Right kidney (tissue), 1 donor: ENCODE results near the gene PRIM2.
"Not testable (repeated sequence)": the region's sequence is repeated elsewhere in the genome, so short reads cannot be mapped to it uniquely, and the experiment has no call there.

ENCODE experiments used
- DNase-seq: peaks from one replicate; pipeline ENCODE4 v3.0.0-alpha.2; 2016

The PRIM2 gene

DNA sequence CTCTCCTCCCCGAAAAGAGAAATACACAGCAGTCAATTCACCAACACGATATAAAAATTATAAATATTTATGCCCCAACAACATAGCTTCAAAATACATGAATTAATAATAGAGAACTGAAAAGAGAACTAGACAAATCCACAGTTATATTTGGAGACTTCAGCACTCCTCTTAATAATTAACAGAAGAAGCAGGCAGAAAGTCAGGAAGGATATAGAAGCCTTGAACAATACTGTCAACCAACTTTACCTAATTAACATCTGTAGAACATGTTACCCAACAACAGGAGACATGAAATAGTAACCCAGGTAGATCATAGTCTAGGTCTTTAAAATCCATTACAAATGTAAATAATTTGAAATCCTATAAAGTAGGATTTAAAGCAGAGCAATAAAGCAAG lies 293.2 kb downstream of the PRIM2 start:
- not testable (repeated sequence) for DNase-seq

DNA sequence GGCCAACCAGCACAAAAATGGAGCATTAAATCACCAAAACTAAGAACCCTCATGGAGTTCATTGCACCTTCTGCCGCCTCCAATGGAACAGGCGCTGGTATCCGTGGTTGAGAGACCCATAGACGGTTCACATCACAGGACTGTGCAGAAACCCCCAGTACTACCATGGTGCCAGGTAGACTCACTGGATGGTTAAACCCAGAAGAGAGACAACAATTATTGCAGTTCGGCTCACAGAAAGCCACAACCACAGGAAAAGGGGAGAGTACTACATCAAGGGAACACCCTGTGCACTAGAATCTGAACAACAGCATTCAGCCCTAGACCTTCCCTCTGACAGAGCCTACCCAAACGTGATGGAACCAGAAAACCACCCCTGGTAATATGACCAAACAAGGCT lies 301.5 kb downstream of the PRIM2 start:
- not testable (repeated sequence) for DNase-seq

DNA sequence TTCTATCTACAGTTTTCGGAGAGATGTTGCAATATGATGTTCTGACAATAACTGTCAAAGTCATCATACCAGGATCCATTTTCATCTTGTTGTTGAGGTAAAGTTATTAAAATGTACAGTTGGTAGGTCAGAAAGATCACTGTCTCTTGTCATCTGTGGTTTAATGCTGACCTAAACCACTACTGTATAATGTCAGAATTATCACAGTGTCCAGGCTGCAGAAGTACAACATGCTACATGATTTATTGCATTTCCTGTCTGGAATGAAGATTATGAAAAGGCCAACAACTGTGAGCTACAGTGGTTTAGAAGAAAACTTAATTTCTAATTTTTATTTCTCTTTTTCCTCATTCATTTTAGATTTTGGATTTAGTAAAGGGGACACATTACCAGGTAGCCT lies 314.3 kb downstream of the PRIM2 start:
- DNase-seq, result not testable (repeated sequence)

DNA sequence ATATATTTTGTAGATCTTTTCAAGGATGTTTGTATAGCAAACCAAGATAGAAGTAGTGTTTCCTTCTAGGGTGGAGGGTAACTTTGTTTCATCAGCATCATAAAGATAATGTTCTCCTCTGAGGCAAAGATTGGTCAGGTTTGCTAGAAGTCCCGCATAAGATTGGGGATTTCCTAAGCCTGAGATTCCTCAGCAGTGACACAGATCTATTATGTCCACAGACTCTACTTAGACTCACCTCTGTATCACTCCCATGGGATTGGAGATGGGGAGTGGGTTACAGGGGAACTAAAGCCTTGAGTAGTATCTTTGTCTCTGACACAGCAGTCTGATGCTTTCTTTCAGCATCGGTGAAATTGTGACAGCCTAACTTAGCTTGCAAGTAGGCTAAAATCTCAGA lies 341.1 kb downstream of the PRIM2 start:
- not testable (repeated sequence) for DNase-seq

DNA sequence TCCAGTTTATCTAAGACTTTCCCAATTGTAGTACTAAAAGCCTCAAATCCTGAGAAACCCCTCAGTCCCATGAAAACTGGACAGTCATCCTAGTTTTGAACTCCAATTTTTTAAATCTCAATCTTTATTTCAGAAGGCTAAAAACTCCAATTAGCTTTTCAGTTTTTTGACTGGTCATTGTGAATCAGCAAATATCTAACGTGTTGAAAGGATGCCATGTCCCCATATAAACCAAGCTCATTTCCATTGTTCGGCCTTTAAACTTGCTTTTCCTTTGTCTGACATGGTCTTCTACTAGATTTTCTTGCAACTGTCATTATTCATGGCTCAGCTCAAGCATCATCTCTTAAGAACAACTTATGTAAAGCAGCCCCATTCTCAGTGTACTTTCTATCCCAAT lies 342.4 kb downstream of the PRIM2 start:
- DNase-seq, result not testable (repeated sequence)

DNA sequence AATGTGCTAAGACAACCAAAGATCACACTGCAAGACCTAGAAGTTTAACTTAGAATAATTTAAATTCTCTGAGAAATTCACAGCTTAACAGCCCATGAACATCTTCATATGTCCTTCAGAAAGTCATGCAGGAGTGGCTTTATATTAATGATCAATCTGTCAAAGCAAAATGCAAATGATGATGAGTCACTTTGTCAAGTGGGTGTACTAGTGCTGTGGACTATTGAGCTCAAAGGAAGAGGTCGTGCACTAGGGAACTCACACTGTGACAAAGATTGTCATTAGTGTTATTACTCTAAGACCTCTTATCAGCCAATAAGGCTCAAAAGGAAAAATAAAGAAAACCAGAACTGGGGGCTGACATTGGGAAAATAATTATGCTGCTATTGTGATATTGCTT lies 343.5 kb downstream of the PRIM2 start:
- not testable (repeated sequence) for DNase-seq

DNA sequence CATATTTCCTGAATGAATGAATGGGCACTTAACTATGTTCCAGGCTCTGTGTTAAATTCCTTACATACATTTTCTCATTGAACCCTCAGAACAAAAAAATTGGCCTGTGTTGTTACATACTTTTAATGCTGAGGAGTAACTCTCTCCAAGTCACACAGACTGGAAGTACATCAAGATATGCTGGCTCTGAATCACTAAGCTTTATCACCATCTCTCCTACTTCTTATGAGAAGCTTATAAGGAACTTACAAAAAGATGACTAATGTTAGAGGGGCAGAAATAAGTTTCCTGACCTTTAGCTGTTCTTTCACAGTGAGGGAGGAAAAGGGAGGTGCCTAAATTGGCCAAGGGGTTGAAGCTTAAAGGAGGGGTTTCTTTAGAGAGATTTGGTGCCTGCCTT lies 350.7 kb downstream of the PRIM2 start:
- DNase-seq, result not testable (repeated sequence)

DNA sequence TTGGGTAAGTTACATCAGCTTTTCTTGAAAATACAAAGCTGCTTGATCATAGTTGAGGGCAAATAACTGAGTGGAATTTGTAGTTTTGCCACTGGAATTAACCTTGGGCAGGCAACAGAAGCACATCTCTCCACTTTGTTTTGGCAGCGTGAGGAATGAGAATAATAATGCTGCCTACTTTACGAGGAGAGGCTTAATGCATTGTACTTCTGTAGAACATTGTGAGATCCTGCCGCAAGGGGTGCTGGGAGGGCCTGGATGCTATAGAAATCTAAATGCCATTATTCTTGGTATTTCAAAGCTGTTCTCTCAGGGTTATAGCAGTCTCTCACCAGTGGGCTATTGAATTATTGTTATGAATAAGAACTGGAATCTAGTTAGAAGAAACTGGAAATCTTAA lies 353.8 kb downstream of the PRIM2 start:
- not testable (repeated sequence) for DNase-seq

DNA sequence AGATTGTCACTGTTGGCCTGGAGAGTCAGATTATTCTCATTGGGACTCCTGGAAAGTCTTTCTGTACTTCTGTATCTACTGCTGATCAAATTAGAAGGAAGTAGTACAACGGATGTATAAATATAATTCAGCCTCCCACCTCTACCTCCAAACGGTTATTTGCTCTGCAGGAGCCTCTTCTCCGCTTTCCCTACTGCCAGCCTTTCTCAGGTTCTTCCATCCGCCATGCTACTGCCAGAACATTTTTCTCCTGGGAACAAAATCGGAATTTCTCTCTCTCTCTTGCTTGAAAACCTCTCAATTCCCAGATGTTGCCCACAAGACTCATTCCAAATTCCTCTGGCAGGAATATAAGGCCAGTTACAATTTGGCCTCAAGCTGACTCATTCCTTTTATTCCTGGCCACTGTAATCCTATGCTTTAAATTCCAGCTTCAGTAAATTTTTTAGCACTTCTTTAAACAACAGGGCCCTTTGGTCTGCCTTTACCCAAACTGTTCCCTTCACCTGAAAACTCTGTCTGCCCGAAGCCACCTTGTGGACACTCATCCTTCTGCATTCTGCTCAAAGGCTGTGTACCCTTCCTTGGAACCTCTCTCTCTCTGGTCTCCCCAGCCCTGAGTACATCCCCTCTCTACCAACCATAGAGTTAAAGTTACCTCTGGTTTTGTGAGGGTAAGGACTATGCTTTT lies 354.7 kb downstream of the PRIM2 start:
- DNase-seq, result not testable (repeated sequence)

DNA sequence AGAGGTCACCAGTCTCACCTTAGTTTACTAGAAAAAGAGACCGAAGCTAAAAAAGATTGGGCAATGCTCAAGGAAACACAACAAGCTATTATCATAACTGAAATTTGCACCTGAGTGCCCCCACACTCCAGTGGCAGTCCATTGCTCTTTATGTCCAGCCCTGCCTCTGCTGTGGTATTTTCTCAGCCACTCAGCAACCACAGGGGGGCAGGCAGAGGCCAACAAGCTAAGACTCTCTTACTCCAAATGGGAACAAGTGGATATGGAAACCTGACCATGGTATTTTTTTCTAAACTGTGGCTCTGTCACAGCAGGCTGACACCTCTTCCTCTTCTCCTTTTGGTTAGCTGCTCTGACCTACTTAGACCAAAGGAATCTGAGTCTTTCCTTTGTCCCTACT lies 355.9 kb downstream of the PRIM2 start:
- DNase-seq, result not testable (repeated sequence)

DNA sequence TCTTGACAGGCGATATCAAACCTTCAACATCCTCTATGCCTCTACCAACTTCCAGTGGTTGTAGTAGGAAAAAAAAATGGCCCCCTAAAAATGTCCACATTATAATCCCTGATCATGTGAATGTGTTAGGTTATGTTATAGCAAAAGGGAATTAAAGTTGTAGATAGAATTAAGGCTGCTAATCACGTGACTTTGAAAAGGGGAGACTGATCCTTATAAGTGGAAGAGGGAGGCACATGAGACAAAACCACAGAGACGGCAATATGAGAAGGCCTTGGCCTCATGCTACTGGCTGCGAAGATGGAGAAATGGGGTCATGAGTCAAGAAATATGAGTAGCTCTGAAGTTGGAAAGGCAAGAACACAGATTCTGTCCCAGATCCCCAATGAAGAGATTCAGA lies 358.0 kb downstream of the PRIM2 start:
- not testable (repeated sequence) for DNase-seq

DNA sequence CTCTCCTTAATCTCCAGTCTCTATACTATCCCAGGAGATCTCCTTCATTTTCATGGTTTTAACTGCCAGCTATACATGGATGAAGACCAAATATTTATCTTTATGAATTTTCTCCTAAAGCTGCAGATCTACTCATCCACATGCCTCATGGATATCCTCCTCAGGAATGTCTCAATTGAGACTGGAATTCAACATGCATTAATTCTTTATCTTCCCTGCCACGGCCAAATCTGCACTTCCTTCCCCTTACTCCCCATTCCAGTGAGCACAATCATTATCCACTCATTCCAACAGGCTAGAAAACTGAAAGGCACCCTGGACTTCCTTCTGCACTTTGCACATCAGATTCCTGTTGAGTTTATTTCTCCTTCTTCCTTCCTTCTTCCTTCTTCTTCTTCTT lies 379.0 kb downstream of the PRIM2 start:
- DNase-seq, result not testable (repeated sequence)
